ENCODE measurements around the gene TRAF3IP1.
"Not testable (repeated sequence)": the region's sequence is repeated elsewhere in the genome, so short reads cannot be mapped to it uniquely, and the experiment has no call there.

The TRAF3IP1 gene

GRCh38 chr2:238404406-238405216 is 84.3 kb downstream of the TRAF3IP1 start:
- no peak for TF ChIP-seq ZNF274 (IDR thresholded peaks at IDR 0.05; ENCODE audit: low read depth, low read length)
- no peak overlapping the region for H3K4me3 ChIP-seq (ENCODE audit: low read length)

- not testable (repeated sequence) for H3K4me3 ChIP-seq (ENCODE audit: low read length)
Observed at GRCh38 chr2:238405217-238405555, 84.9 kb downstream of the TRAF3IP1 start.

- no peak overlapping the region for H3K4me3 ChIP-seq (ENCODE audit: low read length)
- no peak for TF ChIP-seq ZNF274 (IDR thresholded peaks at IDR 0.05; ENCODE audit: low read depth, low read length)
Observed at GRCh38 chr2:238406221-238406997, 86.1 kb downstream of the TRAF3IP1 start.

- no peak for TF ChIP-seq ZNF274 (IDR thresholded peaks at IDR 0.05; ENCODE audit: low read depth, low read length)
- no peak overlapping the region for H3K4me3 ChIP-seq (ENCODE audit: low read length)
Observed at GRCh38 chr2:238406998-238407285, 86.6 kb downstream of the TRAF3IP1 start.

GRCh38 chr2:238407566-238407965 is 87.2 kb downstream of the TRAF3IP1 start:
- H3K4me3 ChIP-seq (ENCODE audit: low read length), result no peak overlapping the region
- TF ChIP-seq ZNF274 (IDR thresholded peaks at IDR 0.05; ENCODE audit: low read depth, low read length), result no peak

GRCh38 chr2:238408615-238409340 is 88.5 kb downstream of the TRAF3IP1 start:
- no peak overlapping the region for H3K4me3 ChIP-seq (ENCODE audit: low read length)
- TF ChIP-seq ZNF274 (IDR thresholded peaks at IDR 0.05; ENCODE audit: low read depth, low read length), result no peak

- no peak for TF ChIP-seq ZNF274 (IDR thresholded peaks at IDR 0.05; ENCODE audit: low read depth, low read length)
- no peak overlapping the region for H3K4me3 ChIP-seq (ENCODE audit: low read length)
Observed at GRCh38 chr2:238409341-238410199, 89.3 kb downstream of the TRAF3IP1 start.

GRCh38 chr2:238412067-238412767 is 91.9 kb downstream of the TRAF3IP1 start:
- H3K4me3 ChIP-seq (ENCODE audit: low read length), result no peak overlapping the region
- no peak for TF ChIP-seq ZNF274 (IDR thresholded peaks at IDR 0.05; ENCODE audit: low read depth, low read length)

GRCh38 chr2:238413368-238413767 is 93.0 kb downstream of the TRAF3IP1 start:
- H3K4me3 ChIP-seq (ENCODE audit: low read length), result no peak overlapping the region
- no peak for TF ChIP-seq ZNF274 (IDR thresholded peaks at IDR 0.05; ENCODE audit: low read depth, low read length)

- no peak for TF ChIP-seq ZNF274 (IDR thresholded peaks at IDR 0.05; ENCODE audit: low read depth, low read length)
- H3K4me3 ChIP-seq (ENCODE audit: low read length), result no peak overlapping the region
Observed at GRCh38 chr2:238415036-238415764, 94.9 kb downstream of the TRAF3IP1 start.

- no peak overlapping the region for H3K4me3 ChIP-seq (ENCODE audit: low read length)
- no peak for TF ChIP-seq ZNF274 (IDR thresholded peaks at IDR 0.05; ENCODE audit: low read depth, low read length)
Observed at GRCh38 chr2:238415893-238416292, 95.6 kb downstream of the TRAF3IP1 start.

GRCh38 chr2:238418196-238418998 is 98.1 kb downstream of the TRAF3IP1 start:
- TF ChIP-seq ZNF274 (IDR thresholded peaks at IDR 0.05; ENCODE audit: low read depth, low read length), result no peak
- H3K4me3 ChIP-seq (ENCODE audit: low read length), result no peak overlapping the region

Measured in GM08714 (cell line).